ENCODE measurements around the gene IRGC. TPM values are rescaled to one million over a fixed set of nuclear protein-coding genes. Genes with fewer than 3 reads are reported as not detected.

IRGC gene
- total and polyA plus RNA-seq, 7 donors, result not detected

DNA sequence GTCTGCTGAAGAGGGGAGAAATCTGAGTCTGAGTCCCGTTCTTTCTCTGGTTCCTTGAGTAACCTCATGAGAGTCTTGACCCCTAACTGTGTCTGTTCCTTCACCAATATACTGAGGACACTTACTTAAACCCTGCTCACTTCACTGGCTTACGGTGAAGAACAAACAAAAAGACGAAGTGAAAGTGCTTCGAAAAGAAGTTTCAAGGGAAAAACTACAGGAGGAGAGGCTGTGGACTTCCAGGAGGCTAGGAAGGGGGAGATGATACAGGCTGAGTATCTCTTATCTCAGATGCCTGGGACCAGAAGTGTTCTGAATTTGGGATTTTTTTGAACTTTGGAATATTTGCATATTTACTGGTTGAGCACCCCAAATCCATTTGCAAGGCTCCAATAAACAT, 32.8 kb downstream of the IRGC start:
- Histone ChIP-seq H3K27ac (no peak overlapping the region), H3K4me1 (peaks cover 14% of the 10 kb centered on the region), H3K9me3 (no peaks in the 10 kb centered on the region), H3K4me3 (no peak overlapping the region), H3K27me3 (ENCODE audit: insufficient read depth in 3 of 3, low read length in 2 of 3) (no peaks in the 10 kb centered on the region), H3K36me3 (ENCODE audit: insufficient read depth in 1 of 2, low read depth in 1 of 2) (peaks cover 2 to 84% of the 10 kb centered on the region in 2 donors)
- intact Hi-C loops (cut with DNase I), result loop anchor here in 1 of 2 donors (5.0 kb wide), 1 partner anchor 34 kb away; the partner anchor contains the start of gene KCNN4
- TF ChIP-seq, protein P1, sequence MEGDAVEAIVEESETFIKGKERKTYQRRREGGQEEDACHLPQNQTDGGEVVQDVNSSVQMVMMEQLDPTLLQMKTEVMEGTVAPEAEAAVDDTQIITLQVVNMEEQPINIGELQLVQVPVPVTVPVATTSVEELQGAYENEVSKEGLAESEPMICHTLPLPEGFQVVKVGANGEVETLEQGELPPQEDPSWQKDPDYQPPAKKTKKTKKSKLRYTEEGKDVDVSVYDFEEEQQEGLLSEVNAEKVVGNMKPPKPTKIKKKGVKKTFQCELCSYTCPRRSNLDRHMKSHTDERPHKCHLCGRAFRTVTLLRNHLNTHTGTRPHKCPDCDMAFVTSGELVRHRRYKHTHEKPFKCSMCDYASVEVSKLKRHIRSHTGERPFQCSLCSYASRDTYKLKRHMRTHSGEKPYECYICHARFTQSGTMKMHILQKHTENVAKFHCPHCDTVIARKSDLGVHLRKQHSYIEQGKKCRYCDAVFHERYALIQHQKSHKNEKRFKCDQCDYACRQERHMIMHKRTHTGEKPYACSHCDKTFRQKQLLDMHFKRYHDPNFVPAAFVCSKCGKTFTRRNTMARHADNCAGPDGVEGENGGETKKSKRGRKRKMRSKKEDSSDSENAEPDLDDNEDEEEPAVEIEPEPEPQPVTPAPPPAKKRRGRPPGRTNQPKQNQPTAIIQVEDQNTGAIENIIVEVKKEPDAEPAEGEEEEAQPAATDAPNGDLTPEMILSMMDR (IDR thresholded peaks at IDR 0.05), result no peak
- DNase-seq (no peak), ATAC-seq (no peak)
- WGBS, 3 donors, result 86 to 91% (median 90%) methylated on average over 4 of the region's 4 CpGs

DNA sequence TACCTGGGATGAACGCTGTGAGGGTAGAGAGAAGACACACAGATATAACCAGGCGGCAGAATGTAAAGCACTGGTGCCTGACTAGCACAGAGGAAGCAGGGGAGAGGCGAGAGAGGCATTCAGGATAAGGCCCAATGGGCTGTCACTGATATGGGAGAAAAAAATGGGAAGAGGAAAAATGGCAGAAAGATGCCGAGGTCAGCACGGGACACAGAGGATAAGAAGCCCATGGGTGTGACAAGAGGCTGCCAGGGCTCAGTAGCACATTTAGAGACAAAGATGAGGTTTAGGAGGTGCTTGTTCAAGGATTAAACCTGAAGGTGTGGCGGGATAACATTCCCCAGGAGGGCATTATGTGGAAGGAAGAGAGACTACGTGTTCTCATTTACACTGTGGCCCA, 33.3 kb downstream of the IRGC start:
- H3K27ac ChIP-seq, result no peak overlapping the region
- 87 to 90% (median 89%) methylated on average over 7 of the region's 7 CpGs for WGBS, 3 donors
- no peak for ATAC-seq
- intact Hi-C loops (cut with DNase I), result loop anchor here in 1 of 2 donors (5.0 kb wide), 1 partner anchor 33 kb away; the partner anchor contains the start of gene KCNN4
- TF ChIP-seq, protein P1 (IDR thresholded peaks at IDR 0.05), result no peak
- no peaks in the 10 kb centered on the region for H3K9me3 ChIP-seq
- H3K4me3 ChIP-seq, result no peak overlapping the region
- DNase-seq, result no peak
- peaks cover 2 to 79% of the 10 kb centered on the region in 2 donors for H3K36me3 ChIP-seq (ENCODE audit: insufficient read depth in 1 of 2, low read depth in 1 of 2)
- peaks cover 17% of the 10 kb centered on the region for H3K4me1 ChIP-seq
- no peaks in the 10 kb centered on the region for H3K27me3 ChIP-seq (ENCODE audit: insufficient read depth in 3 of 3, low read length in 2 of 3)

DNA sequence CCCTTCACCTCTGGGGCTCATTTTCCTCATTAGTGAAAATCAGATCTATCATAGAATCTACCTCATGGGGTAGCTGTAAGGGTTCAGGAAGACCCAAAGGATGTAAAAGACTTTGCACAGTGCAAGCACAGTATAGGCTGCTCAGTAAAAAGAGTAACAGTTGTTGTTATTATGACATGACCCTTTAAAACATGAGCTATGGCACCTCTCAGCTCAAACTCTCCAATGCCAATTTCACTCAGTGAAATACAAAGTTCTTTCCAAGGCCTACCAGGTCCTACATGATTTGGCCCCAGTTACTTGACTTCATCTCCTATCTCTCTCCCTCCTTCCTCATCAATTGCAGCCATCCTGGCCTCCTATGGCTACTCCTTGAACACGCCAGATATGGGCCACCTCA, 34.0 kb downstream of the IRGC start:
- peaks cover 2 to 72% of the 10 kb centered on the region in 2 donors for H3K36me3 ChIP-seq (ENCODE audit: insufficient read depth in 1 of 2, low read depth in 1 of 2)
- H3K27me3 ChIP-seq (ENCODE audit: insufficient read depth in 3 of 3, low read length in 2 of 3), result no peaks in the 10 kb centered on the region
- H3K9me3 ChIP-seq, result no peaks in the 10 kb centered on the region
- no peak overlapping the region for H3K27ac ChIP-seq
- intact Hi-C loops (cut with DNase I), result loop anchor here in 1 of 2 donors (5.0 kb wide), 1 partner anchor 32 kb away; the partner anchor contains the start of gene KCNN4
- DNase-seq (no peak), ATAC-seq (no peak)
- H3K4me3 ChIP-seq, result no peak overlapping the region
- 88 to 100% (median 95%) methylated on average over 1 of the region's 1 CpG for WGBS, 3 donors
- TF ChIP-seq, protein P1 (IDR thresholded peaks at IDR 0.05), result no peak
- H3K4me1 ChIP-seq, result peaks cover 17% of the 10 kb centered on the region

DNA sequence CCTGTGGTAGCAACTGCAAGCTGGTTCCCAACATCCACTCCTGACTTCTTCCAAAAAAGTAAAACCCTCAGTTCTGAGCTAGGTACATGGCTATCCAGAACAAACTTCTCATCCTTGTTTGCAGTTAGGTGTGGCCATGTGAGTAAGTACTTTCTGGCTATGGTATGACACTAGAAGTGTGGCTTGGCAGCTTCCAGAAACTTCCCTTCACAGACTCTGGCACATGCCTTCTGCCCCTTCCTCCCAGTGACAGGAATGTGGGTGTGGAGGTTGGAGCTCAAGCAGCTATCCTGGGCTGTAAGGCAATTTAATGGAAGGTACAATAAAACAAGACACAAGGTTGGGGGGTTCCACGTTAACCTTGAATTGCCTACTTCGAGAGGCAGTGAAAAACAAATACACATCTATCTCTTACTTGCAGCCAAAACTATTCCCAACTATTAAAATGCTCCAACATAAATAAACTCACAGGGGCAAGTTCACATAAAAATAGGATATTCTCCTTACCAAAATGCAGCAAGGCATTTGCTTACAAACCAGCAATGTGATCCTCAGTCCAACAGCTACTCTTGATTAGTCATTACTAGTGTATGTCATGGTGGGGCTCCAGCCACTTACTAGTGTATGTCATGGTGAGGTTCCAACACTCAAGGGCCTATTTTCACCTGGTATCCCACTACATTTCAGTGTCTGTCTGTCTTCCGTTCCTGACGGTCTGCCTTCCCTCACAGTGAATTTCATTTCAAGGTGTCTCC, 35.8 kb downstream of the IRGC start:
- no peak overlapping the region for H3K27ac ChIP-seq
- TF ChIP-seq, protein P1 (IDR thresholded peaks at IDR 0.05), result no peak
- 91 to 92% (median 91%) methylated on average over 4 of the region's 4 CpGs for WGBS, 3 donors
- no peaks in the 10 kb centered on the region for H3K9me3 ChIP-seq
- peaks cover 20% of the 10 kb centered on the region for H3K4me1 ChIP-seq
- H3K4me3 ChIP-seq, result no peak overlapping the region
- intact Hi-C loops (cut with DNase I), result no loop called here
- DNase-seq (no peak), ATAC-seq (no peak)
- no peaks in the 10 kb centered on the region for H3K27me3 ChIP-seq (ENCODE audit: insufficient read depth in 3 of 3, low read length in 2 of 3)
- peaks cover 0 to 56% of the 10 kb centered on the region in 2 donors for H3K36me3 ChIP-seq (ENCODE audit: insufficient read depth in 1 of 2, low read depth in 1 of 2)
